RWPE2 (cell line): ENCODE measurements around the gene ZBTB11.
"Not testable (repeated sequence)": the region's sequence is repeated elsewhere in the genome, so short reads cannot be mapped to it uniquely, and the experiment has no call there.

Experiments
- ATAC-seq: fragments of 200-7000 bp; cut with Tn5 transposase; 3 replicates; pipeline ENCODE4 v1.9.1; 2021; ENCODE audit warnings: low read depth
- DNase-seq: peaks from one replicate; pipeline ENCODE4 v3.0.0-alpha.2; 2020; ENCODE audit warnings: low spot score
- H3K27ac ChIP-seq: fragments of 450-650 bp; 2 replicates; pipeline ENCODE4 v1.5.1; 2017; ENCODE audit warnings: mild to moderate bottlenecking; ENCODE audit not compliant: poor library complexity, severe bottlenecking
- H3K27me3 ChIP-seq: fragments of 250-450 bp; sonication (Bioruptor Pico); 2 replicates; pipeline ENCODE4 v1.5.1; 2021; ENCODE audit warnings: mild to moderate bottlenecking, moderate library complexity; ENCODE audit not compliant: insufficient read depth, poor library complexity, severe bottlenecking
- H3K36me3 ChIP-seq: fragments of 250-450 bp; sonication (Bioruptor Pico); 2 replicates; pipeline ENCODE4 v1.5.1; 2020; ENCODE audit warnings: low read depth, mild to moderate bottlenecking, moderate library complexity
- H3K4me1 ChIP-seq: fragments of 250-450 bp; sonication (Bioruptor Pico); 2 replicates; pipeline ENCODE4 v1.5.1; 2021; ENCODE audit warnings: mild to moderate bottlenecking, moderate library complexity; ENCODE audit not compliant: insufficient read depth, poor library complexity, severe bottlenecking
- H3K4me3 ChIP-seq: fragments of 250-450 bp; sonication (Bioruptor Pico); 2 replicates; pipeline ENCODE4 v1.5.1; 2021; ENCODE audit warnings: mild to moderate bottlenecking, moderate library complexity; ENCODE audit not compliant: severe bottlenecking
- H3K9me3 ChIP-seq: fragments of 250-450 bp; sonication (Bioruptor Pico); 2 replicates; pipeline ENCODE4 v1.5.1; 2021; ENCODE audit warnings: mild to moderate bottlenecking, moderate library complexity; ENCODE audit not compliant: severe bottlenecking
- CTCF ChIP-seq: fragments of 450-650 bp; IDR thresholded peaks from one replicate; pipeline ENCODE4 v1.5.1; 2017; ENCODE audit warnings: mild to moderate bottlenecking, moderate library complexity; ENCODE audit not compliant: poor library complexity, severe bottlenecking

Gene ZBTB11

GRCh38 chr3:101633186-101633585, 43.7 kb downstream of the ZBTB11 start:
- Histone ChIP-seq H3K4me3 (no peak overlapping the region), H3K36me3 (no peaks in the 10 kb centered on the region), H3K27me3 (no peaks in the 10 kb centered on the region), H3K27ac (no peak overlapping the region), H3K4me1 (no peaks in the 10 kb centered on the region), H3K9me3 (no peaks in the 10 kb centered on the region)
- ATAC-seq: no peak
- TF ChIP-seq CTCF: no peak
- DNase-seq: no peak

GRCh38 chr3:101632586-101632985, 44.3 kb downstream of the ZBTB11 start:
- no peaks in the 10 kb centered on the region for H3K9me3 ChIP-seq
- no peaks in the 10 kb centered on the region for H3K27me3 ChIP-seq
- no peaks in the 10 kb centered on the region for H3K4me1 ChIP-seq
- no peak overlapping the region for H3K4me3 ChIP-seq
- no peaks in the 10 kb centered on the region for H3K36me3 ChIP-seq
- ATAC-seq (no peak), DNase-seq (no peak)
- no peak overlapping the region for H3K27ac ChIP-seq
- TF ChIP-seq CTCF: no peak

- H3K4me1 ChIP-seq, H3K27ac ChIP-seq, H3K27me3 ChIP-seq, ATAC-seq, H3K9me3 ChIP-seq, H3K36me3 ChIP-seq, DNase-seq, H3K4me3 ChIP-seq: not testable (repeated sequence)
Observed at GRCh38 chr3:101631959-101632358, 45.0 kb downstream of the ZBTB11 start.

GRCh38 chr3:101631098-101631796, 45.7 kb downstream of the ZBTB11 start:
- no peak for TF ChIP-seq CTCF
- no peak for DNase-seq
- Histone ChIP-seq H3K27ac (no peak overlapping the region), H3K4me1 (no peaks in the 10 kb centered on the region), H3K36me3 (no peaks in the 10 kb centered on the region), H3K9me3 (no peaks in the 10 kb centered on the region), H3K4me3 (no peak overlapping the region), H3K27me3 (no peaks in the 10 kb centered on the region)
- ATAC-seq: no peak

GRCh38 chr3:101629219-101629618, 47.7 kb downstream of the ZBTB11 start:
- ATAC-seq: no peak
- Histone ChIP-seq H3K4me3 (no peak overlapping the region), H3K4me1 (no peaks in the 10 kb centered on the region), H3K9me3 (no peaks in the 10 kb centered on the region), H3K27me3 (no peaks in the 10 kb centered on the region), H3K36me3 (no peaks in the 10 kb centered on the region), H3K27ac (no peak overlapping the region)
- no peak for DNase-seq
- TF ChIP-seq CTCF: no peak
